ENCODE results near the gene VAC14. TPM values are rescaled to one million over a fixed set of nuclear protein-coding genes. Genes with fewer than 3 reads are reported as not detected.

VAC14 gene
- total RNA-seq, 4 donors from 2014 or later: 20.1 to 47.8 (median 39.0) TPM

GRCh38 chr16:70651524-70651923 lies 149.4 kb downstream of the VAC14 start:
- H3K4me3 ChIP-seq (ENCODE audit: low read depth, poor library complexity, severe bottlenecking): no peak overlapping the region
- intact Hi-C loops (cut with DNase I; ENCODE audit: low total_unique reads): loop anchor here (5.0 kb wide), 1 partner anchor 114 kb away; no protein-coding TSS in a partner anchor
- DNase-seq (ENCODE audit: low spot score in 2 of 2): no peak
- 88 to 93% methylated on average over 3 of the region's 3 CpGs for WGBS, 2 donors
- TF ChIP-seq POLR2A (IDR thresholded peaks at IDR 0.05) (no peak), CTCF (IDR thresholded peaks at IDR 0.05) (no peak)

GRCh38 chr16:70650216-70650615 lies 150.7 kb downstream of the VAC14 start:
- WGBS, 2 donors: 73 to 82% methylated on average over 4 of the region's 4 CpGs
- H3K4me3 ChIP-seq (ENCODE audit: low read depth, poor library complexity, severe bottlenecking): no peak overlapping the region
- DNase-seq (ENCODE audit: low spot score in 2 of 2): no peak
- intact Hi-C loops (cut with DNase I; ENCODE audit: low total_unique reads): loop anchor here (5.0 kb wide), 1 partner anchor 113 kb away; no protein-coding TSS in a partner anchor
- no peak for TF ChIP-seq POLR2A (IDR thresholded peaks at IDR 0.05)
- TF ChIP-seq CTCF (IDR thresholded peaks at IDR 0.05): no peak

- 82% methylated on average over 7 of the region's 7 CpGs for WGBS, 2 donors
- no peak overlapping the region for H3K4me3 ChIP-seq (ENCODE audit: low read depth, poor library complexity, severe bottlenecking)
- DNase-seq (ENCODE audit: low spot score in 2 of 2): no peak
- no peak for TF ChIP-seq POLR2A (IDR thresholded peaks at IDR 0.05)
- TF ChIP-seq CTCF (IDR thresholded peaks at IDR 0.05): no peak
- intact Hi-C loops (cut with DNase I; ENCODE audit: low total_unique reads): no loop called here
Observed at GRCh38 chr16:70649300-70649699, 151.7 kb downstream of the VAC14 start.

GRCh38 chr16:70648606-70649005 lies 152.4 kb downstream of the VAC14 start:
- TF ChIP-seq CTCF (IDR thresholded peaks at IDR 0.05) (no peak), POLR2A (IDR thresholded peaks at IDR 0.05) (no peak)
- H3K4me3 ChIP-seq (ENCODE audit: low read depth, poor library complexity, severe bottlenecking): no peak overlapping the region
- no peak for DNase-seq (ENCODE audit: low spot score in 2 of 2)
- intact Hi-C loops (cut with DNase I; ENCODE audit: low total_unique reads): no loop called here
- 69 to 86% methylated on average over 6 of the region's 6 CpGs for WGBS, 2 donors

- intact Hi-C loops (cut with DNase I; ENCODE audit: low total_unique reads): no loop called here
- no peak for DNase-seq (ENCODE audit: low spot score in 2 of 2)
- TF ChIP-seq POLR2A (IDR thresholded peaks at IDR 0.05) (no peak), CTCF (IDR thresholded peaks at IDR 0.05) (no peak)
- 85 to 89% methylated on average over 15 of the region's 15 CpGs for WGBS, 2 donors
- H3K4me3 ChIP-seq (ENCODE audit: low read depth, poor library complexity, severe bottlenecking): no peak overlapping the region
Observed at GRCh38 chr16:70647441-70648359, 153.3 kb downstream of the VAC14 start.

Measured in lower leg skin (tissue), 4 donors.